ENCODE data around the gene XKR7.

Gene XKR7

GRCh38 chr20:32040142-32040953 is 72.4 kb downstream of the XKR7 start:
- DNase-seq (ENCODE audit: low read depth, low spot score), result no peak

GRCh38 chr20:32045999-32046398 is 78.0 kb downstream of the XKR7 start:
- DNase-seq (ENCODE audit: low read depth, low spot score), result no peak

GRCh38 chr20:32050324-32050841 is 82.4 kb downstream of the XKR7 start:
- no peak for DNase-seq (ENCODE audit: low read depth, low spot score)

- DNase-seq (ENCODE audit: low read depth, low spot score), result peak; percentile 46
These were observed 83.1 kb downstream of the XKR7 start for GRCh38 chr20:32050851-32051556.

- no peak for DNase-seq (ENCODE audit: low read depth, low spot score)
These were observed 83.8 kb downstream of the XKR7 start for GRCh38 chr20:32051720-32052089.

- no peak for DNase-seq (ENCODE audit: low read depth, low spot score)
These were observed 84.3 kb downstream of the XKR7 start, which contains the start of gene HCK for GRCh38 chr20:32052090-32052777. Gene HCK, plus strand, starts transcription at chr20:32052242.

GRCh38 chr20:32052778-32053362 is 84.9 kb downstream of the XKR7 start:
- no peak for DNase-seq (ENCODE audit: low read depth, low spot score)

Measured in astrocyte of the hippocampus (primary cell).